CD4-positive, alpha-beta T cell treated with Interleukin-4 for 4 hours (primary cell): ENCODE results near the gene PTGES3L.
"Not testable (repeated sequence)": the region's sequence is repeated elsewhere in the genome, so short reads cannot be mapped to it uniquely, and the experiment has no call there.

Source experiments
- DNase-seq: peaks from one replicate; pipeline ENCODE4 v3.0.0-alpha.2; 2020

PTGES3L gene

DNA sequence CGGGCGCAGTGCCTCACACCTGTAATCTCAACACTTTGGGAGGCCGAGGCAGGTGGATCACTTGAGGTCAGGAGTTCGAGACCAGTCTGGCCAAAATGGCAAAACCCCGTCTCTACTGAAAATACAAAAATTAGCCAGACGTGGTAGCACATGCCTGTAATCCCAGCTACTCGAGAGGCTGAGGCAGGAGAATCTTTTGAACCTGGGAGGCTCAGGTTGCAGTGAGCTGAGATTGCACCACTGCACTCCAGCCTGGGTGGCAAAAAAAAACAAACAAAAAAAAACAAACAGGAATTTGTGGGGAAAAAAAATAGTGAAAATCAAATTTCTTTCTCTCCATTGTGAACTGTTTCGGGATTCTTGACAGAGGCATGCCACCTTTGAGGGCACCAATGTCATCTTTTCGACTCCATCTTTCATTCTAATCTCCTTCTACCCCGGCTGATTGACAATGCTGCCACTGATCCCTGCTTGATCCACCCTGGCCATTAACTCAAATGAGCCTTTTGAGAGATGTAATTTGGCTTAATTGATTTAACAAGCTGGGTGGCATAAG, 60.3 kb downstream of the PTGES3L start:
- DNase-seq: not testable (repeated sequence)

DNA sequence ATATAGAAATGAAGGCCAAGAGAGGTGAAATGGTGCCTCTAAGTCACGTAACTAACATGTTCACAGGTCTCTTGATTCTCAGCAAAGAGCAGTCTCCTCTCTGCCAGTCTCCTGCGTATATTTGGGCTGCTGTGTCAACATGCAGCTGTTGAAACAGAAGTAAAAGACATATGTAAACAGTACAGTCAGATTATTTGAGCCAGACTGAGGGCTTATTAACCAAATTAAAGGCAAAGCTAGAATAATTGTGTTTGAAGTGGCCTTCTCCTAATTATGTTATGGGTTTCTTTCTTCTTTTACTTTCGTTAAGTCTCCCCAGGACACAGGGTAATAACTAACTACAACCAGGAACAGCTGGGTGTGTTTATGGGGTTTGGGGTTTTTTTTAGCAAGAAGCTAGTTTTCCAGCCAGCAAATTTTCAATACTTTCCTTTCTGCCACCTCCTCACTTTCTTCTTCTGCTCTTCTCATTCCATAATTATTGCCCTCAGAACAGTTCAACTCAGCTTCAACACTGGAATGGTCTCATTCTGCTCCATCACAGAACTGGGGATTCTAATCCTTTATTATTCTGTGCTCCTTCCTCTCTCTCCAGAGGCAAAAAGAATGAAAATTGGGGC, 60.9 kb downstream of the PTGES3L start:
- DNase-seq: no peak
